GM19455 (cell line): ENCODE data around the gene TMTC2.
"Not testable (repeated sequence)": the region's sequence is repeated elsewhere in the genome, so short reads cannot be mapped to it uniquely, and the experiment has no call there.

Source experiments
- ATAC-seq: cut with Tn5 transposase; IDR thresholded peaks from one replicate; pipeline ENCODE4 v1.9.1; 2021; ENCODE audit not compliant: unreplicated experiment

The TMTC2 gene

DNA sequence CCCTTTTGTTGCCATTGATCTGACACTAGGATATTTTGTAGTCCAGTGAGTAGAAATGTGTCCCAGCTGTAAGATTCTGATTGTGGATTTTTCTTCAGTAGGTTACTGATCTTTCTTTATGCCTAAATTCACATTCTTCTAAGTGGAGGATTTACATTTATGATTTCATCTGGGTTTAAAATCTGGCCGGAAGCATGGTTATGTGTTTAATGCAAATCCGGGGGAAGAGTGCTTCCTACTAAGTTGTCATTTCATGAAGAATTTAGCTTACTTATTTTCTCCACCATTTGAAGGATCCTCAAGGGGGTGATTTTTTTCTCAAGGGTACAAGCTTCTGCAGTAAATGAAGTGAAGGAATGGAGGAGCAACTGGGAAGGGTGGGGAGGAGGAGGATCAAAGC lies 96.7 kb downstream of the TMTC2 start:
- ATAC-seq: no peak

DNA sequence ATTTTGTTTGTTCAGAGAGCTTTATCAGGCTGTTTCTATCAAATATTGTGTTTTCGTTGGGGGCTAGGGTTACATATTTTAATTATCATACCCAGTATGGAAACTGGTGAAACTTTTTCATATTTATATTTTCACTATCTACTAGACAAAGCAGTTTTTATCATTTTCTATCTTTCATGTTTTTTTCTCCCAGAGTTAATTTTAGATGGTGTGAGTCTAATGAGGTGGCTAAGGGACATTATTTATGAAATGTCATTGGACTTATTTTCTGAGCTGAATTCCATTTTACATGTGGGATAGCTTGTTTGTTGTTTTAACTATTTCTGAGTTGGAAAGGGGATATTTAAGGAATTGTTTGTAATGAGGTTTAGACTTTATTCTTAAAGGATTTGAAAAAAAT lies 100.3 kb downstream of the TMTC2 start:
- no peak for ATAC-seq

GRCh38 chr12:82788594-82788993 lies 101.9 kb downstream of the TMTC2 start:
- ATAC-seq: no peak

DNA sequence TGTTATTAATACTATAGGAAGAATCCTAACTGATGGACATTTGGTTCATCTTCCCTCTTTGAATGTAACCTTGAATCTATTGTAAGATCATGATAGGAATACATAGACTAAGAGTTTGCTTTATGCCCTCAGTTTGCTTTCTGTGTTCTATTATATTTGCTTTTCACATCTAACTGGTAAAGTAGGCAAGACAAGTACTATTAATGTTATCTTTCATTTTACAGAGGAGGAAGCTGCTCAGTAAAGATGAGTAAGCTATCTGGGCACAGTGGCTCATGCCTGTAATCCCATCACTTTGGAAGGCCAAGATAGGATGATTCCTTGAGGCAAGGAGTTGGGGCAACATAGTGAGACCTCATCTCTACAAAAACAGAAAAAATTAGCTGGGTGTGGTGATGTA lies 103.0 kb downstream of the TMTC2 start:
- no peak for ATAC-seq

DNA sequence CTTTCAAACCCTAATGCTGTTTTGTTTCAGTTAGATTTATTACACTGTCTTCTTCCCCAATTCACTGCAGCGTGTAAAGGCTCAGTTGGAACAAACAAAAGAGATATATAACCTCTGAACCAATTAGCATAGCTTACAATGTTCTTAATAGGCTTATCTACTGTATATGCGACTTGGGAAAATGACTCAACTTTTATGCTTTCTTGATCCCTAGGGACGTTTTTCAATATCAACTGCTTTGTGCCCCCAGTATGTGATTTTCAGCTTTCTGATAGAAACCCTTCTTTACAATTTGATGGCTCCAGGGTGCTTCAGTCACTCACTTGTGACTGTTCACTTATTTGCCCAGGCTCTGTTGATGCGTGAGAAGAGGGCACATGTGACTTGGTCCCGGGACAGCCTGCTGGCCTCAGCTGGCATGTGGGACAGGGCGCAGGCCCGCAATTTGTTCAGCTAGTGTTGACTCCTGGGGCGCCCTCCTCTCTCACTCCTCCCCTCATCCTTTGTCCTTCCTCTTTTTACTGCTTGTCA lies 107.1 kb downstream of the TMTC2 start:
- ATAC-seq: no peak

- ATAC-seq: no peak
Measured at GRCh38 chr12:82797480-82797879, 110.8 kb downstream of the TMTC2 start.

- no peak for ATAC-seq
Measured at GRCh38 chr12:82800185-82800584, 113.5 kb downstream of the TMTC2 start.

DNA sequence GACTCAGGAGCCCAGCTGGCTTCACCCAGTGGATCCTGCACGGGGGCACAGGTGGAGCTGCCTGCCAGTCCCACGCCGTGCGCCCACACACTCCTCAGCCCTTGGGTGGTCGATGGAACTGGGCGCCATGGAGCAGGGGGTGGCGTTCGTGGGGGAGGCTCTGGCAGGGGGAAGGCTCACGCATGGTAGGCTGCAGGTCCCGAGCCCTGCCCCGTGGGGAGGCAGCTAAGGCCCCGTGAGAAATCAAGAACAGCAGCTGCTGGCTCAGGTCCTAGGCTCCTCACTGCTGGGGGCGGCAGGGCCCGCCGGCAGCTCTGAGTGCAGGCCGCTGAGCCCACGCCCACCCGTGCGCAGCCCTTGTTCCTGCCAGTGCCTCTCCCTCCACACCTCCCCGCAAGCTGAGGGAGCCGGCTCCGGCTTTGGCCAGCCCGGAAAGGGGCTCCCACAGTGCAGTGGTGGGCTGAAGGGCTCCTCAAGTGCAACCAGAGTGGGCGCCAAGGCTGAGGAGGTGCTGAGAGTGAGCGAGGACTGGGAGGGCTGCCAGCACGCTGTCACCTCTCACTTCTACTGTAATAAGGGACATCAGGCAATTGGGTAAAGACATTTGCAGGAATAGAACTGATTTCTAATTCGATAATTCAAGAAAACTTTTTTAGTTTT lies 115.4 kb downstream of the TMTC2 start:
- no peak for ATAC-seq

GRCh38 chr12:82803201-82803600 lies 116.5 kb downstream of the TMTC2 start:
- no peak for ATAC-seq

GRCh38 chr12:82804601-82805000 lies 117.9 kb downstream of the TMTC2 start:
- ATAC-seq: no peak

- not testable (repeated sequence) for ATAC-seq
Measured at GRCh38 chr12:82805004-82805403, 118.3 kb downstream of the TMTC2 start.

DNA sequence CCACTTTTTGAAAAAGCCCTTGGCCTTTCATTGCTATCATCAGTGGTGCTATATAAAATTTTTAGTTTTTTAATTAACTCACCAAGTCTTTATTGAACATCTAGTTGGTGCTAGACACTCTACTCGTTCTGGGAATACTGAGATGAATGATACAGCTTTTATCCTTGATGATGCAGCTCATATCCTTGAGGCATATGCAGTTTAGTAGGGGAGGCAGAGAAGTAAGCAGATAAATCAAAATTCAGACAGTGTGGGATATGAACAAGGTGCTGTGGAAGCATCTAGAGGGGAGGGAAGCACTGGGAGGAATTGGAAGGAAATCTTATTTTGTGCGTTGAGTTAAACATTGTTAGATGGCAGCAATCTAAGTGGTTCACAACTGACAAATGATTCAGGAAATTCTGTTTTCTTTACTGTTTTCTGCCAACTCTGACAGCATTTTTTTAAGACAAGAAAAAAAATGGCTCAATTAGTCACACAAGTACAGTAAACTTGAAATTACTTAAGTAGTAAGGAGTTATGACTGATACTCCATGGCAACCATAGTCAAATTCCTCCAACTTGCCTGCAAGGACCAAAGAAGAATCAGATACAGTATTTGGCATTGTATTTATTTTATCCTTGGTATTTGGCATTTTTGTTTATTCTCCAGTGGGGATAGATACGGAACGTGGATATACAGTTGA lies 119.2 kb downstream of the TMTC2 start:
- no peak for ATAC-seq

- no peak for ATAC-seq
Measured at GRCh38 chr12:82807132-82807737, 120.5 kb downstream of the TMTC2 start.

DNA sequence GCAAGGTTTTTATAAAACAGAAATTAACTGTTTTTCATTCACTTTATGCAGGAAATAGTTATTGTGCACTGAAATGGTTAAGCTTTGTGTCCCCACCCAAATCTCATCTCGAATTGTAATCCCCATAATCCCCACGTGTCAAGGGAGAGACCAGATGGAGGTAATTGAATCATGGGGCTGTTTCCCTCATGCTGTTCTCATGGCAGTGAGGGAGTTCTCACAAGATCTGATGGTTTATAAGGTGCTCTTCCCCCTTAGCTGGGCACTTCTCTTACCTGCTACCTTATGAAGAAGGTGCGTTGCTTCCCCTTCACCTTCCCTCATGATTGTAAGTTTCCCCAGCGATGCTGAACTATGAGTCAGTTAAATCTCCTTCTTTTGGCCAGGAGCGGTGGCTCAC lies 123.9 kb downstream of the TMTC2 start:
- no peak for ATAC-seq

GRCh38 chr12:82817368-82817767 lies 130.7 kb downstream of the TMTC2 start:
- no peak for ATAC-seq

DNA sequence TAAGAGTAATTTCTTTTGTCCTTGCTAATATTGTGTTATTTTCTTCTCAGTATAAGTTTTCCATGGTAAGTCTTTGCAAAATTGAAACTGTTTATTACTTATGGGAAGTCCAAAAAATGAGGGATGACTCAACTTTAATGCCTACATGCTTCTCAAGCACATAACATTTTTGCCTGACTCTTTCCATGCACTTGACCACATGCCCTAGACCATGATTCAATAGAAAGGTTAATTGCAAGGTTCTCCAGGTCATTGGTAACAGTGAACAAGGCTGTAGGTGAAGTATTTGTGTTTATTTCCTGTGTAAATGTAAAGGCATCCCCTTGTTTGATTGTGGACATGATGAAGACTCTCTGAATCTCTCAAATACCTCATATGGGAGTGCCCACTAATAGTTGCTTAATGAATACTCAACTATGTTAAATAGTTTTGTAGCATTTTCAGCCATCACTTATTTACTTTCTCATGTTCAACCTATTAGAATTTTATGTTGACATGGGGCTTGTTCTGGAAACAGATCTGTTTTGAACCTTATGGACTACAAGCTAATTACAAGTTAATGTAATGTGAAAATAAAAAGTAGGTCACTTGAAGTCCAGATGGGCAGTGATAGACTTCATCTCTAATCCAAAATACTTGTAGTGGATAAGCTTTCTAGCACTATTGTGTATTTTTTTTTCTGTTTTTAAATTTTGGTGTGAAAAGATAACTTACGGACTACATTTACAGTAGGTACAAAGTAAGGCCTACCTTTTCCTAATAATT lies 131.7 kb downstream of the TMTC2 start:
- no peak for ATAC-seq

DNA sequence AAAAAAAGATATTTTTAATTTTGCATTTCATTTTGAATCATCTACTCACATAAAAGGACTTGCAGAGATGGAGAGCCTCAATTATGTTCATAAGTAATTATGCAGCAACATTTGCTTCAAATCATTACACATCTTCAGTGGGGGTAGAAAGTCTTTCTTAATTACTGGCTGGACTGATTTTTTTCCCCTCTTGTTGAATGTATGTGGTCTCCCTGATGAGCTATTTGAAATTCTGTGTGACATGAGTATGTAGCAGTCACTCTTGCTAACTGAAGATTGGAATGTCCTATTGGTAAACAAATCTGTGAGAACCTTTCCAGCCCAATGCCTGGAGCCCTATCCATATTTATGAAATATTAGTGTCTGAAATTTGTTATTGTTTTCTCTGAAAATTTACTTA lies 139.8 kb downstream of the TMTC2 start:
- no peak for ATAC-seq

DNA sequence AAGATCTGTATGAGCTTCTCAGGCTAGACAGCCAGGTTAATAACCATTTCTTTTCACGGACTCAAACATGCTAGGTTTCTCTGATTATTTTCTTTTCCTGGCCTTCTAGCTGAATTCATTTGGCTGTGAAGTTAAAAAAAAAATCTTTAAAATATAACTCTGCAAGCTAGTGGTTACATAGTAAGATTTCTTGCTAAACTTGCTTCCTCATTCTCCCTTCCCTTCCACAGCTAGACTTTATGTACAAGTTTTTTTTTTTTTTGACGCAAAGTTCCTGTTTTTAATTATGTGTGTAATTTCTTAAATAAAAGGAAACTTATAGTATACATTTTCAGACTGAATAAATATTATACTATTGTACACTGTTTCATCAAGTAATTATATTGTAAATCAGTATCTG lies 145.4 kb downstream of the TMTC2 start:
- ATAC-seq: no peak

GRCh38 chr12:82832981-82833380 lies 146.3 kb downstream of the TMTC2 start:
- no peak for ATAC-seq

GRCh38 chr12:82833481-82833880 lies 146.8 kb downstream of the TMTC2 start:
- no peak for ATAC-seq

DNA sequence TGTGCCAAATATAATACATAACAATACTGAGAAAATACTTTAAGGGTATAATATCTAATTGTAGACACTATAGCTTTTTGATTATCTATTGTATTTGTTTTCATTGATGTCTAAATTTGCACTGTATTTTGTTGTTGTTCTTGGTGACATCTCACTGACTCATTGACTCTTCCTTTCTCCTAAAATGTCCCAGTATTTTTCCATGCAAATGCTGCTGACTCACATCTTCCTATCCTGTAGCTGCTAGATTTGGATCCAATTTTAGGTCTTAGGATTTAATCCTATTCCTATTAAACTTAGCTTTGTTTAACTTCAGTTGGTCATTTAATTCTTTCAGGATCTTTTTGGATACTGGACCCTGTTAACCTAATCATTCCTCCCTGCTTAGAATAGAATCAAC lies 148.5 kb downstream of the TMTC2 start:
- no peak for ATAC-seq
